Smooth muscle cell of the brain vasculature (primary cell): ENCODE results near the gene VCPKMT.
A peak's percentile ranks its signal among the peaks of the same experiment; 100 is the strongest.

ENCODE experiments used
- DNase-seq: peaks from one replicate; pipeline ENCODE4 v3.0.0-alpha.2; 2012; ENCODE audit warnings: low read depth, low spot score

VCPKMT gene

DNA sequence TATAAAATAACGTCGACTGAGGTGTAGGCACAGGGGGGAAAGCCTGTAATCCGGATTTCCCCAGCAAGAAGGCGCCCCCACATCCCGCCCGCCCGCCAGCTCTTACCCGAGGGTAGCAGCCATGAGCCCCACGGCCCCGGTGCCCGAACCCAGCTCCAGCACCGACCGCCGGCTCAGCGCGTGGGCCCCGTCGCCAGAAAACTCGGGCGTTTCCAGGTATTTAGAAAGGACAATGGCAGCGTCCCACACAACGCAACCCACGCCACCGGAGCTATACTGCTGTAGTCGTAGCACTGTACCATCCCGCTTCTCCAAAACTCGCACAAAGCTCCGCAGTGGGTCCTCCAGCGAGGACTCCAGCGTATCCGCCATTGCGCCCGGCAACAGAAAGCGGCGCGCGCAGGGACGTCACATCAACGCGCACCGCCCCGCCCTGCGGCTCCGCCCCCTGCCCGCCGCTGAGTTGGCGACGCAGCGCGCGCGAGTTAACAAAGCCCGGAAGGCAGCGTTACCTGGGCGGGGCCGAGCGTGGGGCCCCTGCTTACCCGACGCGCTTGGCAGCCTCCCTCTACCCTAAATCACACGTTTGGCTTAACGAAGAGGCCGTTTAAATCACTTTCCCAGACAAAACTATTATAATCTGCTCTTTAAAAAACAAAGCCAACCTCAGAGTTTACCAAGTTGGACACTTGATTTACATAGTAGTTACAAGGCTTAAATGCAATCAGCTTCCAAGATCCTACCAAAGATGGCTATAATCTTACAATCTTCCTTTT is at the start of gene VCPKMT:
TSS of gene VCPKMT (minus strand) at position 392 of the 776 bp plus-strand sequence. CDS start at position 372, 20 bp downstream.
- DNase-seq, result peak; percentile 73

- no peak for DNase-seq
These were observed 39.7 kb upstream of the VCPKMT start for GRCh38 chr14:50156111-50156510.

GRCh38 chr14:50148799-50149198 is 32.4 kb upstream of the VCPKMT start:
- no peak for DNase-seq

- no peak for DNase-seq
These were observed 22.8 kb upstream of the VCPKMT start for GRCh38 chr14:50139192-50139591.

- no peak for DNase-seq
These were observed 11.4 kb upstream of the VCPKMT start for GRCh38 chr14:50127802-50128201.

DNA sequence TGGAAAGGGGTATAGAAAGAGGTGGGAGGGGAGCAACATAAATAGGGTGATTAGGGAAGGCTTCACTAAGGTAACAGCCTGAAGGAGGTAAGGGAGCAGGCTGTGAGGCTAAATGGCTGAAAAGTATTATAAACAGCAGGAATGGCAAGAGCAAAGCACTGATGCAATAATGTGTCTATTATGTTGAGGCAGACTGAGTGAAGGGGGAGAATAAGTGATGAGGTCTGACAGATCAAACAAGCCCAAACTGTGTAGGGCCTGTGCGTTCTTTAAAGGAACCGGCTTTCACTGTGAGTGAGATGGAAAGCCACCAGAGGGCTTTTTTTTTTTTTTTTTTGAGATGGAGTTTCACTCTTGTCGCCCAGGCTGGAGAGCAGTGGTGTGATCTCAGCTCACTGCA is 6.7 kb upstream of the VCPKMT start:
- no peak for DNase-seq

GRCh38 chr14:50122291-50122690 is 5.9 kb upstream of the VCPKMT start:
- no peak for DNase-seq

DNA sequence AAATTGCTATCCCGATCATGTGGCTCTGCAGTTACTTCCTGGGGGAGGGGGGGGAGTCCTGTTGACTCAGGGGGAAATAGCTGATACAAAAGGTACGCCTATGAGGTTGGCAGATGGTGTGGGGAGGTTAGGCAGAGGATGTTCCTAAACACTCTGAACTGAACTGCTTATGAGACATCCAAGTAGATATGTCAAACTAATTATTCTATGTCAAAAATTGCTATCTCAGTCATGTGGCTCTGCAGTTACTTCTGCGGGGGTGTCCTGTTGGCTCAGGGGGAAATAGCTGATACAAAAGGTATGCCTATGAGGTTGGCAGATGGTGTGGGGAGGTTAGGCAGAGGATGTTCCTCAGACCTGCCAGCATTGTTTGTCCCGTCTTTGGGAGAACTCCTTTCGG is 5.1 kb upstream of the VCPKMT start:
- no peak for DNase-seq

GRCh38 chr14:50117456-50117855 is 1.1 kb upstream of the VCPKMT start:
- no peak for DNase-seq

DNA sequence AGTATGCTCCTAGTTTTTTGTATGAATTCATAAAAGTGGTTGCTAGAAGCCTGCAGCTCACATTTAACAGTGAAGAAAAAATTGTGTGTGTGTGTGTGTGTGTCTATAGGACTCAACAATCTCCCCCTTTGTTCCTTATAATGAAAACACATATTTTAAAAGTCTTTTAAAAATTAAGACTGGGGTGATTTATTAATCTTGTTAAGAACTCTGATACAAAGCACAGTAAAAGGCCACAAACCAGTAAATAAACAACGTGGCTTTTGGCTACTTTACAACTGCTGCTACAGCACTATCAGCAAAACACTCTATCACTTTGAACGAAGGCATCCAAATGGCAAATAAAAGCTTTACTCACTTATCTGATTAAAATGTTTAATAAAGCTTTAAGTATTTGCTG is 594 bp upstream of the VCPKMT start:
- no peak for DNase-seq

- no peak for DNase-seq
These were observed 2.9 kb downstream of the VCPKMT start for GRCh38 chr14:50113381-50114035.

GRCh38 chr14:50110323-50111037 is 5.9 kb downstream of the VCPKMT start:
- no peak for DNase-seq

DNA sequence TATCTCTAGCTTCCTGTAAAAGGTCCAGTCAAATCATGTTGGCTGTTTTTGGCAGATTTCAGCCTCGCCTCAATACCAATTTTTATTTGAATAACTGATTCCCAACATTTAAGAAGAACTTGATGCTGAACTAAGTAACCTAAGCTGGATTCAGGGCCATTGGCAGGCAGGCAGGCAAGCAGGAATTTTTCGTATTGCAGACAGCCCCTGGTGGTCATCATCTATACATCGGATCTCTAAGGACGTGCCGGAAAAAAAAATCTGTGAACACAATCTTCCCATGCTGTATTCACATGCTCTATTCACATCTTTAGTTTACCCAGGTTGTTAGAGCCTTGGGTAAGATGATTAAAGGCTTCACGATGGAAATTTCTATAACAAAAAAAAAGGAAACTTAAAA is 7.0 kb downstream of the VCPKMT start:
- no peak for DNase-seq

DNA sequence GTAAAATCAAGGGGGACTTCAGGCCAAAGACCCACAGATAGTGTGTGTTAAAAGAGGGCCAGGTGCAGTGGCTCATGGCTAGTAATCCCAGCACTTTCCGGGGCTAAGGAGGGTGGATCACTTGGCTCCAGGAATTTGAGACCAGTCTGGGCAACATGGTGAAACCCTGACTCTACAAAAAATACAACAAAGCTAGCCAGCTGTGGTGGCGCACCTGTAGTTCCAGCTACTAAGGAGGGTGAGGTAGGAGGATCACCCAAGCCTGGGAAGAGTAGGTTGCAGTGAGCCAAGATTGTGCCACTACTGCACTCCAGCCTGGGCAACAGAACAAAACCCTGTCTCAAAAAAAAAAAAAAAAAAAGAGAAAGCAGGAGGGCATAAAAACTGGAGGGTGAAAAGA is 8.5 kb downstream of the VCPKMT start:
- DNase-seq, result no peak

DNA sequence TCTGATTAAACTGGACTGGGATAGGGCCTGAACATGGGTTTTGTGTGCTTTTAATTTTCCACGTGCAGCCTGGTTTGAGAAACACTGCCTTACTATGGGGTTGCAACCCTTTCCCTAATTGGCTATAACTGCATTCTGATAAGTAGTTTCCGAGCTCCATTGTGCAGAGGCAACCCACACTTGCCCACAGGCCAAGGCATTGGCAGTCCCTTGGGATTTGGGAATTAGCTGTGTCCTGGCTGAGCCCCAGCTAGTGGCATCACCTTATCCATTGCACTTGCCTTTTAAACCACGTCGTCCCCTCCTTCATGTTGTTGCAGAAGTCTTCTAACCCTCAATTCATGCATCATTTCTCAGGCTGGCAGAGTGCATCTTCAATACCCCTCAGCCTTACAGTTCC is 10.2 kb downstream of the VCPKMT start:
- DNase-seq, result no peak

DNA sequence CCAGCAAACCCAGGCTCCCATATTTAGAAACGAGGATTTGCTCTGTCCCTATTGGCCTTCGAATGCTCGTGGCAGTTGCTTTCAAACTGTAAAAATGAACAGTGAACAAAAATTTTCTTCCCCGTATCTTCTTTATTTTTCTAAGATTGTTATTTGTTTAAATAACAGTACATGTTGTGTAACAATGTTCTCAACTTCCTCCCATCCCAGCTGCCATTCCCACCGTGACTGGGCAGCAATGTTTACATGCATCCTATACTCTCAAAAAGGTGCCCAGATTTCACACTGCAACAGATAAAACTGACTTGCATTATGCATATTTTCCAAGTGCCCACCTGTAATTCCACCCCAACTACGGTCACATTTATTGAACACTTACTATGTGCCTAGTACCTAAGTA is 12.8 kb downstream of the VCPKMT start:
- no peak for DNase-seq

GRCh38 chr14:50101417-50101816 is 15.0 kb downstream of the VCPKMT start:
- no peak for DNase-seq

DNA sequence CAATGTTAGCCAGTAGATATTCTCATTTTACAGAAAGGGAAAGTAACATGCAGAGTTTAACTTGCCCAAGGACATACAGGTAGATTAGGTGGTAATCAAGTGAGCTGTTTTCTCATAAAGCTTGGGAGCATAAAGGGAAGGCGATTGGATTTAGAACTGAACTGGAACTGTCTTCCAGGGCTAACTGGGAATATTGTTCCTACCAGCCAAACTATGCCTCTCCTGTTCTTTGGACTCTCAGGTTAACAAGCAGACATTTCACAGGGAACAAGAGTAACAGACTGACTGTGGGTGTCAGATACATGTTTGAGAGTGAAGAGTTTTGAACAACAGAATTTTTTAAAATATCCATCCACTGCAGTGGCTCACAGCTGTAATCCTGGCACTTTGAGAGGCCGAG is 15.6 kb downstream of the VCPKMT start:
- DNase-seq, result no peak

- no peak for DNase-seq
These were observed 17.0 kb downstream of the VCPKMT start for GRCh38 chr14:50099335-50099734.

DNA sequence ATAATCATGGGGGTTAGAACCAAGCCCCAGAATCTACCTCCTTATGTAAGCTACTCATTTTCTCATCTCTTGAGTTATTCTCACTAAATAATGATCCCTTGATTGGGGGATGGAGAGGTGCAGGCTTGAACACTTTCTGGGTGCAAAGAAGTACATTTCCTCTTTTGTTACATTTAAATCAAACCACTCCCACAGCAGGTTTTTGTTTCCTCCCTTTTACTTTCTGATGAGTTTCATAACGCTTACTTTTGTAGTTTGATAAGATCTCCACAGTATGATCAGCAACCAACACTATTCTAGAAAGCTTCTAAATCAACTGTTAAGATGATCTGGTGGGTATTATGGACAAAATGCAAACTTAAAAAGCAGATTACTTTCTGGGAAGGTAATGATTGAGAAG is 20.5 kb downstream of the VCPKMT start:
- no peak for DNase-seq

DNA sequence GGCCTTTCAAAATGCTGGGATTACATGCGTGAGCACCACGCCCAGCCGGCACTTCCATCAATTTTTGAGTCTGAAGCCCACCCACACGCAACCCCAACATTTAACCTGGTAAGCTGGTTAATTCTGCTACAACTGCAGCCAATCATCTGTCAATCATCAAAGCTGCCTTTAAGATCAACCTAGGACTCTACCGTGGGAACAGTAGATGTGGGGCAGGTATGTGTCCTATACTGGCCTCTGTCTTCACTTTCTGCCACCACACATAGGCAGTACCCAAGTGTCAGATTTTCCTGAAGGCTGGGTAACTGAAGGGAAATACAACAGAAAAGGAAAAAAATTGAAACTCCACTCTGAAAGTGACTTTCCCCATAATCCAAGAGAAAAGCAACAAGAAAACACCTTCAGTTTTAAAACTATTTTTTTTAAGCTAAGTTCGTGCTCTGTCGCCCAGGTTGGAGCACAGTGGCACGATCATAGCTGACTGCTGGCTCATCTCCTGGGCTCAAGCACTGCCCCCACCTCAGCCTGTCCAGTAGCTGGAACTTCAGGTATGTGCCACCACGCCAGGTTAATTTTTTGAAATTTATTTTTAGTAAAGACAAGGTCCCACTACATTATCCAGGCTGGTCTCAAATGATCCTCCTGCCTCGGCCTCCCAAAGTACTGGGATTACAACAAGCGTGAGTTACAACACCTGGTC is 22.2 kb downstream of the VCPKMT start:
- DNase-seq, result no peak

DNA sequence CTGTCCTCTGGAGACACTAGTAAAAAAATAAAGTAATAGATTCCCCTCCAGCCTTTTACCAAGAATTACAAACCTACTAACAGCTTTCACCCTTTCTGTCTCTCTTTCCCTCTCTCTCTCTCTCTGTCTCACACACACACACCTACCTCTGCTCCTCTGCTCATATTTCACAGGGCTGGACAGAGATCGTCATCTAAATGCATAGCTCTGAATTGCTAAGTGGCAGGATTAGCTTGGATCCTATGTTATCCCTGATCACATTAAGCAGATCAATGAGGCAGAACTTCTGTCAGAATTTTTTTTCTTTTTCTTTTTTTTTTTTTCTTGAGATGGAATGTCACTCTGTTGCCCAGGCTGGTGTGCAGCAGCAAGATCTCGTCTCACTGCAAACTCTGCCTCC is 22.9 kb downstream of the VCPKMT start:
- DNase-seq, result no peak
